Ectodermal cell (in vitro differentiated cells): Measurements from ENCODE around the gene SLC16A3. TPM values are rescaled to one million over a fixed set of nuclear protein-coding genes. Genes with fewer than 3 reads are reported as not detected.
"Not testable (repeated sequence)": the region's sequence is repeated elsewhere in the genome, so short reads cannot be mapped to it uniquely, and the experiment has no call there.

Experiments used
- H3K27ac ChIP-seq: 2 replicates; pipeline ENCODE4 v1.7.0; 2013; ENCODE audit warnings: mild to moderate bottlenecking, low read depth, low read length; ENCODE audit not compliant: insufficient read depth, poor library complexity, severe bottlenecking
- H3K27me3 ChIP-seq: 2 replicates; pipeline ENCODE4 v1.7.0; 2013; ENCODE audit warnings: mild to moderate bottlenecking, low read length; ENCODE audit not compliant: insufficient read depth, control insufficient read depth, poor library complexity, severe bottlenecking
- H3K36me3 ChIP-seq: one replicate; pipeline ENCODE4 v1.7.0; 2013; ENCODE audit warnings: low read length; ENCODE audit not compliant: control insufficient read depth, insufficient read depth
- H3K4me1 ChIP-seq: one replicate; pipeline ENCODE4 v1.7.0; 2013; ENCODE audit warnings: low read length; ENCODE audit not compliant: control insufficient read depth, insufficient read depth
- H3K4me3 ChIP-seq: 2 replicates; pipeline ENCODE4 v1.7.0; 2013; ENCODE audit warnings: low read depth, low read length, control low read depth; ENCODE audit not compliant: insufficient read depth
- H3K9me3 ChIP-seq: 2 replicates; pipeline ENCODE4 v1.7.0; 2013; ENCODE audit warnings: mild to moderate bottlenecking, low read length, moderate library complexity; ENCODE audit not compliant: control insufficient read depth
- WGBS, 2 experiments: methylation state at CpG; one replicate each; pipeline ENCODE4 v1.1.7; 2013; ENCODE audit warnings: missing lambda C conversion rate in 2 of 2; 5-methylcytosine and 5-hydroxymethylcytosine counted together
- polyA plus RNA-seq, 4 experiments: library from polyadenylated mRNA; stranded (reverse); fragments of 50-300 nt; gene quantifications; one replicate each; pipeline ENCODE4 v1.2.3, GENCODE V29; 2013

The SLC16A3 gene
- polyA plus RNA-seq (2013, experiment 1 of 4): 5.1 TPM
- 2.7 TPM for polyA plus RNA-seq (2013, experiment 2 of 4)
- polyA plus RNA-seq (2013, experiment 3 of 4): 10.1 TPM
- 4.6 TPM for polyA plus RNA-seq (2013, experiment 4 of 4)

DNA sequence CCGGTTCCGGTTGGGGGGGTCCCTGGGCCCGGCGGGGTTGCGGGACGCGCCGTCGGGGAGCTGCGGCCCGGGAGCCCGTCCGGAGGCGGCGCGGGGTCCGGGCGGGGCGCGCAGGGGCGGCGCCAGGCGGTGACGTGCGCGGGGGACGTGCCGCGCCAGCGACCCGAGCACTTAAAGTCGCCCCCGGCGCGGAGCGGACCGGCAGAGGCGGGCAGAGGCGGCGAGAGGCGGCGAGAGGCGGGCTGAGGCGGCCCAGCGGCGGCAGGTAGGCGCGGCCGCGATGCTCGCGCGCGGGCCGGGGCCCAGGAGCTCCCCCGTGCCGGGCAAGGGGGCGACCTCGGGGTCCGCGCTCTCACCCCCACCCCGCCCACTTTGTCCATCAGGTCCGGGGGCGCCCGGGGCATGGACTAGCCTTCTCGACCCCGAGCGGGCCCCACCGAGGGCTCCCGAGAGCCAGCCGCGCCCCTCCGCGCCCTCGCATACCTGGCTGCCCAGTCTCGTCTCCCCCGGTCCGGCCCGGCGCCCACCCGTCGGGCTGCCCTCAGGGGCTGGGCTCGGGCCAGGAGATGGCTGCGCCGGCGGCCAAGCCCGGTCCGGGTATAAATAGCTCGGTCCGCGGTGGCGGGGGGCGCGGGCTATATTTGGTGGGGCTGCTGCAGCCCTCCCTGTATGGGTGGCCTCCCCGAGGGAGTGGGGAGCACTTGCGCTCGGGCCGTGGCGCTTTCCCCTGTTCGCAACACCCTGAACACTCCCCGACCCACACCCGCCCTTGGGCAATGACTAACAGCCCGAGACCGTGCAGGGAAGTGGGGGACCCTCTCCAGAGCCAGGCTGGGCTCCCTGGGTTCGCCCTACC, at the start of gene SLC16A3:
Gene SLC16A3 (plus strand): TSS at position 201 of the 856 bp plus-strand sequence. CDS start 6,967 bp downstream, outside the sequence.
- H3K9me3 ChIP-seq: no peaks in the 10 kb centered on the region
- H3K36me3 ChIP-seq: no peaks in the 10 kb centered on the region
- WGBS, 2 experiments: 6% methylated on average over 105 of the region's 105 CpGs
- H3K4me1 ChIP-seq: peaks cover 11% of the 10 kb centered on the region
- peaks cover 60% of the 10 kb centered on the region for H3K27me3 ChIP-seq
- peak within 1 kb of the TSS; percentile 35 for H3K4me3 ChIP-seq
- H3K27ac ChIP-seq: no peak within 1 kb of the TSS

DNA sequence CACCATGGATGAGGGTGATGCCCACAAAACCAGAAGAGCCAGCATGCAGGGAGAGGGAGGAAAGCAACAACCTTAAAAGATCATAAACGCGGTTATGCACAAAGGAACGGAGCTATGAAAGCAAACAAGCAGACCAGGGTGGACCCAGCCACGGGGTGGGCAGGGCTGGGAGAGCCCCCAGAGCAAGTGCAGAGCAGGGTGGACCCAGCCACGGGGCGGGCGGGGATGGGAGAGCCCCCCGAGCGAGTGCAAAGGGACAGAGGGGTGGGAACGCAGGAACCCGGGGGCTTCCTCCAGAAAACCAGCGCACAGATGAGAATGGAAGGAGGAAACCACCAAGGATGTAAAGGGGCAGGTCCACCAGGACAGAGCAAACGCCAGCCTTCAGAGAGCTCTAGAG, 49.4 kb upstream of the SLC16A3 start:
- H3K9me3 ChIP-seq: no peaks in the 10 kb centered on the region
- no peak overlapping the region for H3K27ac ChIP-seq
- H3K27me3 ChIP-seq: peaks cover 27% of the 10 kb centered on the region
- peaks cover 12% of the 10 kb centered on the region for H3K36me3 ChIP-seq
- no peak overlapping the region for H3K4me3 ChIP-seq
- H3K4me1 ChIP-seq: peaks cover under 1% of the 10 kb centered on the region
- WGBS, 2 experiments: 94 to 96% methylated on average over 13 of the region's 13 CpGs

DNA sequence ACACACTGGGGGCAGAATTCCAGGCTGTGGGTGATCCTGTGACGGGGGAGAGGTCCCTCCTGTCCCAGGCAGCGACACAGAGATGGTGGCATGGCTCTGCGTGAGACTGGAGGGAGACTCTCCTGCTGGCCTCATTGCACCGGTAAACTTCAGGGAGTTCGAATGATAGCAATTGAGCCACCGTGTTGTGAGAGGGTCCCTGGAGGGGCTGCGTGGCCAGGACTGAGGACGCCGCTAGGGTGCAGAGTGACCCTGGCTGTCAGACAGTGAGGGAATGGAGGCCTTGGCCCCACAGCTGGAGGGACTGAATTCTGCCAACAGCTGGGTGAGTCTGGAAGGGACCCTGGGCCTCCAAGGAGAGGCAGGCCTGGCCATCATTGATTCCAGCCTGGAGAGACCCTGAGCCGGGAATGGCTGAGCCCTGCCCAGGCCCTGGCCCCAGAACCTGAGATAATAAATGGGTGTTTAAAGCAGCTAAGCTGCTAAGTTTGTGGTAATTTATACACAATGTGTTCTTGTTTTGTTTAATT, 48.8 kb upstream of the SLC16A3 start:
- H3K36me3 ChIP-seq: peaks cover 12% of the 10 kb centered on the region
- no peaks in the 10 kb centered on the region for H3K4me1 ChIP-seq
- 95 to 96% methylated on average over 10 of the region's 10 CpGs for WGBS, 2 experiments
- H3K27ac ChIP-seq: no peak overlapping the region
- no peaks in the 10 kb centered on the region for H3K9me3 ChIP-seq
- H3K27me3 ChIP-seq: peaks cover 21% of the 10 kb centered on the region
- H3K4me3 ChIP-seq: no peak overlapping the region

DNA sequence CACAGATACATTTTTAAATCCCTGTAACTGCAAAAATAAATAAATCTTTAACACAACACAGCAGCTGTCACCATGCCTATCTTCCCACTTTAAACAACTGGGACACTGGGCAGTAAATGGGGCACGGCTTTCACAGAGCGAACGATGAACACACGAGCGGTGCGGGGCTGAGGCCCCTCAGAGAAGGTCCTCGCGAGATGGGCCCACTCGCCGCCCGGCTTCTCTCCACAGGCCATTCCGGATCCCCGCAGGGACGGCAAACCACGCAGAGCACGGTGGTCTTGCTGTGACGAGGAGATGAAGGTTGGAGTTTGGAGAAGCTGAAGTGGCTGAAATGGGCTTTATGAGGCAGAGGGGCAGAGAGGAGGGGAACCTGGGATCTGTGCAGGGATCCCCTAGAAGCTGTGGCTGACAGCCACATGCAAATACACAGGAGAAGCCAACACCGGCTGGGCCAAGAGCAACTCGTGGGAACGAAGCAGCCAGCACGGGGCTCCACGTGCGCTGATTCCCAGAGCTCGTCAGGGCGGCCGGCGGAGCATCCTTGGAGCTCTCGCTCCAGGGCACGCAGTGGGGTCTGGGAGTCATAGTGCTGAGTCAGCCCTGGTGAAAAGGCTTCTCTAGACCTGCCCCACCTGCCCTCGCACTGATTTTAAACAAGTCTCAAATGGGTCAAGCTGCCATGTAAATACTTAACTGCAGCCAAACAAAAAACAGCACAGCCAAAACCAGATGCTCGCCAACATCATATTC, 47.9 kb upstream of the SLC16A3 start:
- no peaks in the 10 kb centered on the region for H3K4me1 ChIP-seq
- H3K27me3 ChIP-seq: peaks cover 12% of the 10 kb centered on the region
- H3K36me3 ChIP-seq: peaks cover 12% of the 10 kb centered on the region
- no peak overlapping the region for H3K4me3 ChIP-seq
- H3K27ac ChIP-seq: no peak overlapping the region
- WGBS, 2 experiments: 88 to 92% methylated on average over 30 to 31 of the region's 31 CpGs
- H3K9me3 ChIP-seq: no peaks in the 10 kb centered on the region

- Histone ChIP-seq H3K27me3 (no peaks in the 10 kb centered on the region), H3K4me1 (no peaks in the 10 kb centered on the region), H3K4me3 (no peak overlapping the region), H3K27ac (no peak overlapping the region), H3K9me3 (no peaks in the 10 kb centered on the region), H3K36me3 (peaks cover 5% of the 10 kb centered on the region)
- WGBS, 2 experiments: 94 to 96% methylated on average over 5 of the region's 5 CpGs
Measured at GRCh38 chr17:82184761-82185160, 44.1 kb upstream of the SLC16A3 start.

DNA sequence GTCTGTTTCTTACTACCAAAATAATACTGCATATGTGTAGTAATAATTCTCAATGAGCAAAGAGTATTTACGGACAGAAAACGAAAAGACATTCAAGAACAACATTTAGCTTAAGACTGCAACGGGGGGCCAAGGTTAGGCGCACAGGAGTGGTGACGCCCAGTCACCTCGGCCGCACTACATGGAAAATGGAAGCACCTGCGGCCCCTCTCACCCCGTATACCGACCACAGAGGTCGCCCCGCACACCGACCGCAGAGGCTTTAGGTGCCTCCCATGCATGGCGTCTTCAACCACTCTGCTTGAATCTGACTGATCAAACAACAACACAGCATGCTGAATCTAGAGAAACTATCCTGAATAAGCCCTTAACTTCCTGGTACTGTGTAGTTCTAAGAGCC, 42.6 kb upstream of the SLC16A3 start:
- 91 to 92% methylated on average over 15 of the region's 15 CpGs for WGBS, 2 experiments

GRCh38 chr17:82187500-82187899, 41.3 kb upstream of the SLC16A3 start:
- WGBS, 2 experiments: 94 to 95% methylated on average over 16 to 19 of the region's 23 CpGs
- H3K4me3 ChIP-seq: no peak overlapping the region
- H3K9me3 ChIP-seq: no peaks in the 10 kb centered on the region
- H3K27ac ChIP-seq: no peak overlapping the region
- H3K4me1 ChIP-seq: no peaks in the 10 kb centered on the region
- no peaks in the 10 kb centered on the region for H3K27me3 ChIP-seq
- H3K36me3 ChIP-seq: peaks cover 3% of the 10 kb centered on the region

More for the DNA sequence above, 42.6 kb upstream of the SLC16A3 start:
- Histone ChIP-seq H3K9me3 (no peaks in the 10 kb centered on the region), H3K27me3 (no peaks in the 10 kb centered on the region), H3K36me3 (no peaks in the 10 kb centered on the region), H3K4me3 (no peak overlapping the region), H3K4me1 (no peaks in the 10 kb centered on the region), H3K27ac (no peak overlapping the region)

DNA sequence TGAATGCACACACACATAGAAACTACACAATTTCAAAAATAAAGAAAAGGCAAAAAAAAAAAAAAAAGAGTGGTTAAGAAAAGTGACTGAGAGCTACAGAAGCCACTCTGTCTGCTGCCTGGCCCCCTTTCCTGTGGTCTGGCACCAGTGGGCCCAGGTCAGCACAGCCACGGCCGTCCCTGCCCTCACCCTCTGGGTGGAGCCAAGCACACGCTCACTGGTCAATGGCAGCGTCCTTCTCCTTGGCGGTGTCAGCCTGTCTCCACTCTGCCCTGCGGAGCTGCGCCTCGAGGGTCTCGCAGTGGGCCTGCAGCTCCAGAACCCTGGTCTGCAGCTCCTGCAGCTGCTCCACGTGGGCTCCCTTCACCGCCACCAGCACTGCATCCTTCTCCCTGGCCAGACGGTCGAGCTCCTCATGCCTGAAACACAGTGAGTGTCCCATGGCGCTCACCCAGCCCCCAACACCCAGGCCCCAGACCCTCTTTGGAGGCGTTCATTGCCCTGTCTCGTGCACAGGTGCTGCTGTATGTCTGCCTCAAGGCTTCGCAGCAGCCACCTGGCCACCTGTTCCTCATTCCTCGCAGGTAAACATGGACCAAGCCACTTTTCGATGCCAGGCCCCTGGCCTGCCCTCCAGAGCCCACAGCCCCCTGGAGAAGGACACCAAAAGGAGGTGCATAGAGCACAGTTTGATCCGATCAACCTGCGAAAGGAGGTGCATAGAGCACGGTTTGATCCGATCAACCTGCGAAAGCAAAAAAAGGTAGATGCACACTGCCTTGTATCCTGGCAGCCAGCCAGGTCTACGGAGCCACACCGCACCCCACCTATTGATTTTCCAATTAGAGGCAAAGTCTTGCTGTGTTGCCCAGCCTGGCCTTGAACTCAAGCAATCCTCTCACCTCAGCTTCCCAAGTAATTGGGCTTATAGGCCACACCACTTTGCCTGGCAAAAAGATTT, 40.6 kb upstream of the SLC16A3 start:
- no peaks in the 10 kb centered on the region for H3K9me3 ChIP-seq
- H3K27ac ChIP-seq: no peak overlapping the region
- WGBS, 2 experiments: 89 to 90% methylated on average over 26 of the region's 26 CpGs
- no peaks in the 10 kb centered on the region for H3K27me3 ChIP-seq
- H3K4me1 ChIP-seq: no peaks in the 10 kb centered on the region
- H3K4me3 ChIP-seq: no peak overlapping the region
- H3K36me3 ChIP-seq: peaks cover 7% of the 10 kb centered on the region

DNA sequence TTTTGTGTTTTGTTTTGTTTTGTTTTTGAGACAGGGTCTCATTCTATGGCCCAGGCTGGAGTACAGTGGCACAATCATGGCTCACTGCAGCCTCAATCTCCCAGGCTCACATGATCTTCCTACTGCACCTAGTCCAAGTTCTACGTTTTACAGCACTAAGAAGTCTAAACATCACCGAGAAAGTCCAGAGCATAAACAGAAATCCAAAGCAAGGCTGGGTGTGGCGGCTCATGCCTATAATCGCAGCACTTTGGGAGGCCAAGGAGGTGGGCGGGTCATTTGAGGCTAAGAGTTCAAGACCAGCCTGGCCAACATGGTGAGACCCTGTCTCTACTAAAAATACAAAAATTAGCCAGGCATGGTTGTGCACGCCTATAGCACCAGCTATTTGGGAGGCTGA, 35.8 kb upstream of the SLC16A3 start:
- not testable (repeated sequence) for H3K27ac ChIP-seq, H3K4me1 ChIP-seq, H3K9me3 ChIP-seq, H3K27me3 ChIP-seq, H3K4me3 ChIP-seq
- WGBS, 2 experiments: 78% methylated on average over 6 of the region's 6 CpGs
- H3K36me3 ChIP-seq: peaks cover 14% of the 10 kb centered on the region
